DOHH2 (cell line): ENCODE data around the gene CCDC12.

Experiments
- EZH2phosphoT487 ChIP-seq: fragments of 200-600 bp; sonication (generic); IDR thresholded peaks from 2 replicates; pipeline ENCODE4 v1.6.1; 2017; ENCODE audit warnings: borderline replicate concordance, mild to moderate bottlenecking, antibody characterized with exemption, low read length, moderate library complexity, mixed read lengths
- TF ChIP-seq, protein P1 (sequence below): fragments of 200-600 bp; sonication (generic); IDR thresholded peaks from one replicate; pipeline ENCODE4 v1.5.1; 2014; ENCODE audit warnings: antibody characterized with exemption, mild to moderate bottlenecking, low read depth, low read length; ENCODE audit not compliant: poor library complexity, severe bottlenecking

- TF ChIP-seq, protein P1, sequence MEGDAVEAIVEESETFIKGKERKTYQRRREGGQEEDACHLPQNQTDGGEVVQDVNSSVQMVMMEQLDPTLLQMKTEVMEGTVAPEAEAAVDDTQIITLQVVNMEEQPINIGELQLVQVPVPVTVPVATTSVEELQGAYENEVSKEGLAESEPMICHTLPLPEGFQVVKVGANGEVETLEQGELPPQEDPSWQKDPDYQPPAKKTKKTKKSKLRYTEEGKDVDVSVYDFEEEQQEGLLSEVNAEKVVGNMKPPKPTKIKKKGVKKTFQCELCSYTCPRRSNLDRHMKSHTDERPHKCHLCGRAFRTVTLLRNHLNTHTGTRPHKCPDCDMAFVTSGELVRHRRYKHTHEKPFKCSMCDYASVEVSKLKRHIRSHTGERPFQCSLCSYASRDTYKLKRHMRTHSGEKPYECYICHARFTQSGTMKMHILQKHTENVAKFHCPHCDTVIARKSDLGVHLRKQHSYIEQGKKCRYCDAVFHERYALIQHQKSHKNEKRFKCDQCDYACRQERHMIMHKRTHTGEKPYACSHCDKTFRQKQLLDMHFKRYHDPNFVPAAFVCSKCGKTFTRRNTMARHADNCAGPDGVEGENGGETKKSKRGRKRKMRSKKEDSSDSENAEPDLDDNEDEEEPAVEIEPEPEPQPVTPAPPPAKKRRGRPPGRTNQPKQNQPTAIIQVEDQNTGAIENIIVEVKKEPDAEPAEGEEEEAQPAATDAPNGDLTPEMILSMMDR = no peak
- no peak for TF ChIP-seq EZH2phosphoT487
Measured at GRCh38 chr3:46898321-46899150, 78.0 kb downstream of the CCDC12 start.
